Panc1 (cell line): ENCODE measurements around the gene DDX42. TPM values are rescaled to one million over a fixed set of nuclear protein-coding genes. Genes with fewer than 3 reads are reported as not detected.

Experiments
- ATAC-seq: fragments of 200-7000 bp; cut with Tn5 transposase; 2 replicates; pipeline ENCODE4 v1.9.1; 2020; ENCODE audit warnings: mild to moderate bottlenecking, moderate library complexity
- BruUV-seq: library from RNA; stranded (reverse); fragments of 400-500 nt; replicated peaks from 2 replicates; lab custom pipeline; 2021; lab: Mats Ljungman, UMichigan
- CTCF ChIA-PET: fragments of 300-600 bp; sonication (Branson Sonifier 250); formaldehyde crosslinking; loops from one replicate; lab custom pipeline; 2022; ENCODE audit warnings: antibody characterized with exemption; lab: Charles Lee
- POLR2A ChIA-PET: fragments of 300-600 bp; sonication (Branson Sonifier 250); formaldehyde crosslinking; loops from one replicate; lab custom pipeline; 2022; ENCODE audit warnings: antibody characterized with exemption; lab: Charles Lee
- DNase-seq: peaks from one replicate; pipeline ENCODE4 v3.0.0-alpha.2; 2010; ENCODE audit warnings: low read depth, low spot score
- H3K27ac ChIP-seq: 2 replicates; pipeline ENCODE4 v1.5.1; 2011; ENCODE audit warnings: mild to moderate bottlenecking, low read length, inconsistent platforms
- H3K27me3 ChIP-seq: fragments of 200-500 bp; sonication (Bioruptor generic); 2 replicates; pipeline ENCODE4 v1.6.0; 2014; ENCODE audit warnings: low read length, inconsistent platforms; ENCODE audit not compliant: control insufficient read depth, insufficient read depth
- H3K36me3 ChIP-seq: fragments of 200-500 bp; sonication (Bioruptor generic); 2 replicates; pipeline ENCODE4 v1.5.1; 2014; ENCODE audit warnings: inconsistent platforms, mild to moderate bottlenecking, low read length, moderate library complexity; ENCODE audit not compliant: control insufficient read depth, insufficient read depth
- H3K4me1 ChIP-seq: 2 replicates; pipeline ENCODE4 v1.5.1; 2011; ENCODE audit warnings: inconsistent platforms, mild to moderate bottlenecking, low read length, moderate library complexity; ENCODE audit not compliant: control insufficient read depth, insufficient read depth
- H3K4me3 ChIP-seq, 2 experiments: 2 replicates each; pipeline ENCODE4 v1.5.1; 2011 to 2012; ENCODE audit warnings: low read depth in 2 of 2, low read length in 2 of 2, mild to moderate bottlenecking in 2 of 2, inconsistent platforms in 1 of 2, moderate library complexity in 1 of 2
- H3K9me3 ChIP-seq: fragments of 200-500 bp; sonication (Bioruptor generic); 2 replicates; pipeline ENCODE4 v1.5.1; 2014; ENCODE audit warnings: low read depth, mild to moderate bottlenecking, inconsistent platforms, low read length, moderate library complexity; ENCODE audit not compliant: control insufficient read depth, insufficient read depth
- CTCF ChIP-seq: fragments of 450-650 bp; IDR thresholded peaks from 2 replicates; pipeline ENCODE4 v1.5.1; 2017; ENCODE audit warnings: mild to moderate bottlenecking
- POLR2AphosphoS5 ChIP-seq: IDR thresholded peaks from 2 replicates; pipeline ENCODE4 v1.6.1; 2012; ENCODE audit warnings: mild to moderate bottlenecking, low read depth, low read length, moderate library complexity
- REST ChIP-seq, 2 experiments: IDR thresholded peaks; 2 replicates each; pipeline ENCODE4 v1.6.1; 2011 to 2012; ENCODE audit warnings: low read depth in 2 of 2, control low read depth in 1 of 2, low read length in 1 of 2, mild to moderate bottlenecking in 1 of 2, moderate library complexity in 1 of 2; ENCODE audit not compliant: insufficient read depth in 1 of 2
- SIN3A ChIP-seq: IDR thresholded peaks from 2 replicates; pipeline ENCODE4 v1.6.1; 2012; ENCODE audit warnings: low read depth, mild to moderate bottlenecking, low read length, moderate library complexity, borderline replicate concordance; ENCODE audit not compliant: insufficient read depth
- TCF7L2 ChIP-seq: IDR thresholded peaks from 2 replicates; pipeline ENCODE4 v1.6.1; 2011; ENCODE audit warnings: mild to moderate bottlenecking, low read depth, low read length, inconsistent platforms
- in situ Hi-C: cut with HindIII; loops from 2 replicates; pipeline ENCODE4 v1.10.0; 2016; ENCODE audit warnings: low sequenced_read_pairs, low pct_unique_long_range_greater_than_20kb
- intact Hi-C: fragments of 100-400 bp; cut with micrococcal nuclease; formaldehyde crosslinking; loops from one replicate; pipeline ENCODE4 v1.10.0; 2022; ENCODE audit not compliant: unreplicated experiment
- total RNA-seq: library from RNA; stranded (reverse); gene quantifications from one replicate; pipeline ENCODE4 v1.2.1, GENCODE V29; 2021; ENCODE audit not compliant: unreplicated experiment

DDX42 gene
- total RNA-seq, 1 experiment from 2014 or later = 89.6 TPM

DNA sequence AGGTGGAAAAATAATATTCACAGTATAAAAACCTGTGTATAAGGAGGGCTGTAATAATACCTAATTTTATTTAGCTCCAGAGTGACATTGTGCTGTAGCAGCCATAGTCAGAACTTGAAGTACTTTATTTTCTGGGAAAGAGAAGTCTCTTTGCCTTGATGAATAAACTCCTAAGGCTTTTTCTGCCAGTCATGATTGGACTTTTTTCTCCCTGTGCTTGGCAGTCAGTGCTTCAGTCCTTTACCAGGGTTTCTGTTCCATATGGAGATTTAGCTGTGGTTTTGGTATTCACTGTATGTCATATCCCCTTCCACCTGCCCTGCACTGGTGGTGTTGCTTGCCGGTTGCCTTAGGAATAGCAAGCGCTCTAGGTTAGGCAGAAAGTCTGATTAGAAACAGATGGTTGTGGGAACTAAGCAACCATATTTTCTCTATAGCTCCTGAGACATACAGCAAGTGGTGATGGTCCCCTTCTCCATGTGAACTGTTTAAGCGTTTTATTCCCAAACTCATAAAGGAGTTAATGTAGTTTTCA is 24.7 kb downstream of the DDX42 start:
- DNase-seq (no peak), ATAC-seq (no peak)
- Histone ChIP-seq H3K9me3 (no peaks in the 10 kb centered on the region), H3K27ac (no peak overlapping the region), H3K27me3 (no peaks in the 10 kb centered on the region), H3K4me3 (no peak overlapping the region), H3K36me3 (peaks cover 59% of the 10 kb centered on the region), H3K4me1 (no peaks in the 10 kb centered on the region)
- POLR2A ChIA-PET = no interaction called here
- no peak for TF ChIP-seq SIN3A
- no peak for TF ChIP-seq REST (IDR thresholded peaks at IDR 0.05; ENCODE audit: insufficient read depth in 1 of 2, low read depth in 2 of 2, low read length in 1 of 2)
- TF ChIP-seq POLR2AphosphoS5 = no peak
- TF ChIP-seq TCF7L2 = no peak
- no peak for TF ChIP-seq CTCF
- intact Hi-C loops = no loop called here
- BruUV-seq = no TSS peak
- in situ Hi-C loops = no loop called here
- CTCF ChIA-PET = no interaction called here

DNA sequence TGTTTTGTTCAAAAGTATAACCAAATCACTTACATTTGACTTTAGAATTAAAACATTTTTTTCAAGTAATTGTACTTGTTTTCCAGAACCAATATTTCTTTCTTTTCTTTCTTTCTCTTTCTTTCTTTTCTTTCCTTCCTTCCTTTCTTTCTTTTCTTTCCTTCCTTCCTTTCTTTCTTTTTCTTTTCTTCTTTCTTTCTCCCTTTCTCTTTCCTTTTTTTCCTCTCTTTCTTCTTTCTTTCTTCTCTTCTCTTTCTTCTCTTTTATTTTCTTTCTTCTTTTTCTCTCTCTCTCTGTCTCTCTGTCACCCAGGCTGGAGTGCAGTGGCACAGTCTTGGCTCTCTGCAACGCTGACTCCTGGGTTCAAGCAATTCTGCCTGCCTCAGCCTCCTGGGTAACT is 26.8 kb downstream of the DDX42 start:
- in situ Hi-C loops (no loop called here), intact Hi-C loops (no loop called here)
- H3K36me3 ChIP-seq = peaks cover 55% of the 10 kb centered on the region
- ATAC-seq (no peak), DNase-seq (no peak)
- H3K27ac ChIP-seq = no peak overlapping the region
- no peaks in the 10 kb centered on the region for H3K4me1 ChIP-seq
- H3K27me3 ChIP-seq = no peaks in the 10 kb centered on the region
- TF ChIP-seq CTCF (no peak), REST (IDR thresholded peaks at IDR 0.05; ENCODE audit: insufficient read depth in 1 of 2, low read depth in 2 of 2, low read length in 1 of 2) (no peak), SIN3A (no peak), POLR2AphosphoS5 (no peak), TCF7L2 (no peak)
- POLR2A ChIA-PET = no interaction called here
- no TSS peak for BruUV-seq
- no peaks in the 10 kb centered on the region for H3K9me3 ChIP-seq
- no peak overlapping the region for H3K4me3 ChIP-seq
- CTCF ChIA-PET = no interaction called here
